B cell (primary cell): ENCODE results near the gene GNLY. TPM values are rescaled to one million over a fixed set of nuclear protein-coding genes. Genes with fewer than 3 reads are reported as not detected.

Source experiments
- ATAC-seq: fragments of 200-7000 bp; cut with Tn5 transposase; one replicate; pipeline ENCODE4 v1.10.0; 2021; ENCODE audit warnings: low read depth, mild to moderate bottlenecking, moderate number of reproducible peaks, moderate library complexity
- CTCF ChIA-PET: fragments of 350-600 bp; sonication (Branson Sonifier 250); formaldehyde crosslinking; loops from one replicate; lab custom pipeline; 2021; ENCODE audit warnings: antibody characterized with exemption, inconsistent platforms; lab: Charles Lee
- POLR2A ChIA-PET: fragments of 350-600 bp; sonication (Branson Sonifier 250); formaldehyde crosslinking; loops from one replicate; lab custom pipeline; 2021; ENCODE audit warnings: antibody characterized with exemption; lab: Charles Lee
- DNase-seq: peaks from one replicate; pipeline ENCODE4 v3.0.0; 2013
- H2AFZ ChIP-seq: 2 replicates; pipeline ENCODE4 v1.6.1; 2012; ENCODE audit warnings: mild to moderate bottlenecking, low read depth, low read length; ENCODE audit not compliant: insufficient read depth, poor library complexity, severe bottlenecking
- H3K27ac ChIP-seq, 2 donors: 1 replicate in 1 of 2; 2 replicates in 1 of 2; pipeline ENCODE4 v1.5.1; 2012 to 2013; ENCODE audit warnings: low read length in 2 of 2, mild to moderate bottlenecking in 2 of 2, moderate library complexity in 1 of 2
- H3K27me3 ChIP-seq, 4 experiments: fragments of 200-600 bp in 1 of 4; sonication (generic) in 1 of 4; replicated peaks in 1 of 4; 1 replicate in 2 of 4; 2 replicates in 2 of 4; pipeline versions ENCODE4 v1.6.1 to v1.7.0; 2013 to 2016; ENCODE audit warnings: low read length in 3 of 4, mild to moderate bottlenecking in 2 of 4, mixed read lengths in 1 of 4, moderate library complexity in 1 of 4; ENCODE audit not compliant: insufficient read depth in 4 of 4, control insufficient read depth in 3 of 4; ENCODE audit errors: control extremely low read depth in 1 of 4
- H3K36me3 ChIP-seq, 2 experiments: replicated peaks in 1 of 2; 1 replicate in 1 of 2; 2 replicates in 1 of 2; pipeline versions ENCODE4 v1.6.1 to v1.7.1; 2013; ENCODE audit warnings: low read length in 1 of 2; ENCODE audit not compliant: insufficient read depth in 2 of 2, control insufficient read depth in 1 of 2; ENCODE audit errors: control extremely low read depth in 1 of 2, extremely low read depth in 1 of 2
- H3K4me1 ChIP-seq, 2 donors: fragments of 200-600 bp in 1 of 2; sonication (generic) in 1 of 2; 1 replicate in 1 of 2; 2 replicates in 1 of 2; pipeline versions ENCODE4 v1.5.1 to v1.6.1; 2013 to 2017; ENCODE audit warnings: low read length in 2 of 2; ENCODE audit not compliant: control insufficient read depth in 2 of 2, insufficient read depth in 2 of 2
- H3K4me2 ChIP-seq: replicated peaks from 2 replicates; pipeline ENCODE3; 2012; ENCODE audit warnings: mild to moderate bottlenecking, low read depth, low read length; ENCODE audit not compliant: poor library complexity, severe bottlenecking
- H3K4me3 ChIP-seq, 5 experiments: fragments of 200-600 bp in 1 of 5; sonication (generic) in 1 of 5; 1 replicate in 3 of 5; 2 replicates in 2 of 5; pipeline versions ENCODE4 v1.5.1 to v1.7.0; 2011 to 2016; ENCODE audit warnings: low read length in 4 of 5, mild to moderate bottlenecking in 4 of 5, low read depth in 2 of 5, control low read depth in 1 of 5, moderate library complexity in 1 of 5; ENCODE audit not compliant: insufficient read depth in 1 of 5; ENCODE audit errors: control extremely low read depth in 1 of 5, extremely low read depth in 1 of 5
- H3K79me2 ChIP-seq: fragments of 200-600 bp; sonication (generic); one replicate; pipeline ENCODE4 v1.6.0; 2016; ENCODE audit warnings: low read length; ENCODE audit not compliant: control insufficient read depth, insufficient read depth
- H3K9ac ChIP-seq: fragments of 200-600 bp; sonication (generic); 2 replicates; pipeline ENCODE4 v1.6.1; 2017; ENCODE audit warnings: mild to moderate bottlenecking, low read length, moderate library complexity
- H3K9me3 ChIP-seq, 3 donors: one replicate each; pipeline versions ENCODE4 v1.6.1 to v1.7.1; 2013; ENCODE audit warnings: low read length in 2 of 3; ENCODE audit not compliant: control insufficient read depth in 2 of 3, insufficient read depth in 1 of 3; ENCODE audit errors: control extremely low read depth in 1 of 3
- H4K20me1 ChIP-seq: 2 replicates; pipeline ENCODE4 v1.6.0; 2012; ENCODE audit warnings: mild to moderate bottlenecking, low read length; ENCODE audit not compliant: insufficient read depth, control insufficient read depth, poor library complexity, severe bottlenecking
- H3K27ac Mint-ChIP-seq: one replicate; pipeline ENCODE4 v1.8.0; 2021; ENCODE audit warnings: mixed read lengths
- H3K27me3 Mint-ChIP-seq: one replicate; pipeline ENCODE4 v1.8.0; 2021; ENCODE audit warnings: mixed read lengths
- H3K4me1 Mint-ChIP-seq: one replicate; pipeline ENCODE4 v1.8.0; 2021; ENCODE audit warnings: mixed read lengths
- H3K4me3 Mint-ChIP-seq: one replicate; pipeline ENCODE4 v1.8.0; 2021; ENCODE audit warnings: mixed read lengths
- H3K9me3 Mint-ChIP-seq: one replicate; pipeline ENCODE4 v1.8.0; 2022; ENCODE audit warnings: mixed read lengths; ENCODE audit not compliant: insufficient read depth
- CTCF ChIP-seq: fragments of 200-600 bp; IDR thresholded peaks from one replicate; pipeline ENCODE4 v1.8.0; 2022; ENCODE audit warnings: antibody characterized with exemption, mild to moderate bottlenecking
- EZH2 ChIP-seq: IDR thresholded peaks from 2 replicates; pipeline ENCODE4 v1.6.1; 2012; ENCODE audit warnings: borderline replicate concordance, low read depth, mild to moderate bottlenecking, moderate library complexity, low read length; ENCODE audit not compliant: insufficient read depth, poor library complexity, severe bottlenecking
- WGBS: methylation state at CpG from one replicate; pipeline ENCODE4 v1.1.5; 2013; ENCODE audit warnings: missing lambda C conversion rate; ENCODE audit not compliant: insufficient coverage; 5-methylcytosine and 5-hydroxymethylcytosine counted together
- intact Hi-C: fragments of 100-400 bp; cut with micrococcal nuclease; formaldehyde crosslinking; loops from one replicate; pipeline ENCODE4 v1.10.0; 2022
- polyA plus RNA-seq: library from polyadenylated mRNA; depleted of rRNA; stranded (reverse); fragments of >200 nt; gene quantifications from 2 replicates; pipeline ENCODE4 v1.2.3, GENCODE V29; 2012
- total RNA-seq, 2 donors: library from RNA; stranded (reverse); fragments of 120-200 nt in 1 of 2; gene quantifications; 1 replicate in 1 of 2; 2 replicates in 1 of 2; pipeline versions ENCODE4 v1.2.3 to v1.2.4, GENCODE V29; 2013 to 2022

Gene GNLY
- total and polyA plus RNA-seq, 2 donors (not counting 1 experiment from before 2014, with no cell fraction given), result 3.9 to 4.2 TPM

DNA sequence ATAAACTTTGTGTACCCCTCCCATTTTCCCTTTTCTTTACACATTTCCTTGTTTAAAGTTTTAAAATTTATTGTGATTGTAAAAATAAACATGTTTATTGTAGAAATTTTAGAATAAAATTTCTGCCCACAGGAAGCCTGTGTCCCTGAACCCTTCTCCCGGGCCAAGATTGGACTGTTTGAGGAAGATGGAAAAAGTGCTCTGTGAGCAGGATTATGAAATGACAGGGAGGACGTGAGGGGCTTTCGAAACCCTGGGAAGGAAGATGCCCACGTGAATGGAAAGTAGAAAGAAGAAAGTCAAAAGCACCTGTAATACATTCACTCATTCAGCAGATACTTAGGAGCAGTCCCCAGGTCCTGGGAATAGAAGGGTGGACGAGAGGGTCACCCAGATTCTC is 34.2 kb downstream of the GNLY start:
- intact Hi-C loops, result loop anchor here (10.0 kb wide), 1 partner anchor 156 kb away; the partner anchor contains the start of gene ST3GAL5
- no peaks in the 10 kb centered on the region for H4K20me1 ChIP-seq
- ChIA-PET CTCF (interaction anchor here (0.7 to 2.5 kb wide), 45 partner anchors 9 to 409 kb away, joined by 3 to 119 read pairs (median 5); partner anchors contain the start of gene ATOH8), POLR2A (no interaction called here)
- H3K79me2 ChIP-seq, result no peaks in the 10 kb centered on the region
- no peak overlapping the region for H3K27ac ChIP-seq
- no peak overlapping the region for H3K9ac ChIP-seq
- H3K4me2 ChIP-seq, result no peak overlapping the region
- WGBS, result 60% methylated on average over 1 of the region's 5 CpGs
- H3K9me3 ChIP-seq, result no peaks in the 10 kb centered on the region
- peaks cover 23% of the 10 kb centered on the region for H3K27me3 Mint-ChIP-seq
- H3K36me3 ChIP-seq, result no peaks in the 10 kb centered on the region
- no peak for ATAC-seq
- H3K9me3 Mint-ChIP-seq, result no peaks in the 10 kb centered on the region
- H2AFZ ChIP-seq, result no peak overlapping the region
- peaks cover 3 to 7% of the 10 kb centered on the region in 2 donors for H3K4me1 ChIP-seq
- H3K27me3 ChIP-seq, result peaks cover 0 to 10% (median 3%) of the 10 kb centered on the region in 4 experiments
- H3K27ac Mint-ChIP-seq, result no peak overlapping the region
- no peak overlapping the region for H3K4me3 ChIP-seq
- TF ChIP-seq EZH2 (no peak), CTCF (no peak)
- H3K4me1 Mint-ChIP-seq, result no peaks in the 10 kb centered on the region
- no peak overlapping the region for H3K4me3 Mint-ChIP-seq
- DNase-seq, result no peak

- Histone ChIP-seq H3K4me1 (peaks cover 3 to 7% of the 10 kb centered on the region in 2 donors), H3K4me3 (no peak overlapping the region), H2AFZ (peak overlapping the region; percentile 44), H3K4me2 (no peak overlapping the region), H4K20me1 (no peaks in the 10 kb centered on the region), H3K27me3 (peaks cover 0 to 10% (median 3%) of the 10 kb centered on the region in 4 experiments), H3K9me3 (no peaks in the 10 kb centered on the region), H3K9ac (no peak overlapping the region), H3K36me3 (no peaks in the 10 kb centered on the region), H3K27ac (no peak overlapping the region), H3K79me2 (no peaks in the 10 kb centered on the region)
- Mint-ChIP-seq H3K27me3 (peaks cover 23% of the 10 kb centered on the region), H3K4me1 (no peaks in the 10 kb centered on the region), H3K4me3 (no peak overlapping the region), H3K9me3 (no peaks in the 10 kb centered on the region), H3K27ac (no peak overlapping the region)
- TF ChIP-seq CTCF (peak; percentile 96), EZH2 (no peak)
- ChIA-PET POLR2A (interaction anchor here (0.8 kb wide), 1 partner anchor 85 kb away, joined by 3 read pairs; no protein-coding TSS in a partner anchor), CTCF (interaction anchor here (0.7 to 2.5 kb wide), 49 partner anchors 9 to 408 kb away, joined by 3 to 119 read pairs (median 5); partner anchors contain the start of gene ATOH8)
- 43% methylated on average over 21 of the region's 26 CpGs for WGBS
- DNase-seq (peak; percentile 80), ATAC-seq (peak; percentile 88)
- intact Hi-C loops, result loop anchor here (1.0 to 10.0 kb wide), 2 partner anchors 156 to 351 kb away; partner anchors contain the start of gene ST3GAL5
These were observed 35.0 kb downstream of the GNLY start for GRCh38 chr2:85728883-85729824.
